Measurements from ENCODE around the gene TYW3. TPM values are rescaled to one million over a fixed set of nuclear protein-coding genes. Genes with fewer than 3 reads are reported as not detected.
"Not testable (repeated sequence)": the region's sequence is repeated elsewhere in the genome, so short reads cannot be mapped to it uniquely, and the experiment has no call there.

TYW3 gene
- polyA plus RNA-seq, 2 donors = 9.0 to 15.4 TPM

- no peak overlapping the region for H3K27ac ChIP-seq (ENCODE audit: low read depth in 2 of 2, low read length in 1 of 2)
- H3K4me1 ChIP-seq (ENCODE audit: control insufficient read depth in 2 of 2, insufficient read depth in 2 of 2, low read length in 1 of 2) = peaks cover 0 to 2% of the 10 kb centered on the region in 2 donors
- H3K27me3 ChIP-seq (ENCODE audit: control insufficient read depth in 1 of 2, insufficient read depth in 2 of 2, low read length in 2 of 2) = no peaks in the 10 kb centered on the region
- 67 to 75% methylated on average over 3 of the region's 3 CpGs for WGBS, 2 donors
- no peak overlapping the region for H3K4me3 ChIP-seq (ENCODE audit: low read depth in 1 of 2, low read length in 2 of 2)
- no peaks in the 10 kb centered on the region for H3K36me3 ChIP-seq (ENCODE audit: control insufficient read depth in 2 of 2, insufficient read depth in 2 of 2, low read length in 1 of 2)
- peaks cover 0 to 3% of the 10 kb centered on the region in 2 donors for H3K9me3 ChIP-seq (ENCODE audit: control insufficient read depth in 2 of 2, insufficient read depth in 1 of 2, low read depth in 1 of 2, low read length in 1 of 2)
Measured at GRCh38 chr1:74728736-74729135, 4.2 kb upstream of the TYW3 start.

GRCh38 chr1:74729741-74730478 lies 3.0 kb upstream of the TYW3 start:
- no peak overlapping the region for H3K27ac ChIP-seq (ENCODE audit: low read depth in 2 of 2, low read length in 1 of 2)

GRCh38 chr1:74731399-74732052 lies 1.4 kb upstream of the TYW3 start:
- no peaks in the 10 kb centered on the region for H3K27me3 ChIP-seq (ENCODE audit: control insufficient read depth in 1 of 2, insufficient read depth in 2 of 2, low read length in 2 of 2)
- no peaks in the 10 kb centered on the region for H3K36me3 ChIP-seq (ENCODE audit: control insufficient read depth in 2 of 2, insufficient read depth in 2 of 2, low read length in 1 of 2)
- H3K4me1 ChIP-seq (ENCODE audit: control insufficient read depth in 2 of 2, insufficient read depth in 2 of 2, low read length in 1 of 2) = no peaks in the 10 kb centered on the region
- no peaks in the 10 kb centered on the region for H3K9me3 ChIP-seq (ENCODE audit: control insufficient read depth in 2 of 2, insufficient read depth in 1 of 2, low read depth in 1 of 2, low read length in 1 of 2)
- WGBS, 2 donors = 54 to 80% methylated on average over 11 of the region's 11 CpGs
- H3K27ac ChIP-seq (ENCODE audit: low read depth in 2 of 2, low read length in 1 of 2) = no peak overlapping the region
- H3K4me3 ChIP-seq (ENCODE audit: low read depth in 1 of 2, low read length in 2 of 2) = peak overlapping the region in 1 of 2 donors; percentile 2

More at GRCh38 chr1:74729741-74730478, 3.0 kb upstream of the TYW3 start:
- H3K27me3 ChIP-seq (ENCODE audit: control insufficient read depth in 1 of 2, insufficient read depth in 2 of 2, low read length in 2 of 2) = no peaks in the 10 kb centered on the region
- H3K4me1 ChIP-seq (ENCODE audit: control insufficient read depth in 2 of 2, insufficient read depth in 2 of 2, low read length in 1 of 2) = peaks cover 0 to 2% of the 10 kb centered on the region in 2 donors
- 70 to 71% methylated on average over 6 of the region's 6 CpGs for WGBS, 2 donors
- H3K36me3 ChIP-seq (ENCODE audit: control insufficient read depth in 2 of 2, insufficient read depth in 2 of 2, low read length in 1 of 2) = no peaks in the 10 kb centered on the region
- H3K4me3 ChIP-seq (ENCODE audit: low read depth in 1 of 2, low read length in 2 of 2) = no peak overlapping the region
- peaks cover 0 to 3% of the 10 kb centered on the region in 2 donors for H3K9me3 ChIP-seq (ENCODE audit: control insufficient read depth in 2 of 2, insufficient read depth in 1 of 2, low read depth in 1 of 2, low read length in 1 of 2)

GRCh38 chr1:74732071-74732946 lies 643 bp upstream of the TYW3 start:
- peak overlapping the region; percentile 95 to 97 for H3K27ac ChIP-seq (ENCODE audit: low read depth in 2 of 2, low read length in 1 of 2)
- H3K9me3 ChIP-seq (ENCODE audit: control insufficient read depth in 2 of 2, insufficient read depth in 1 of 2, low read depth in 1 of 2, low read length in 1 of 2); H3K36me3 ChIP-seq (ENCODE audit: control insufficient read depth in 2 of 2, insufficient read depth in 2 of 2, low read length in 1 of 2); H3K27me3 ChIP-seq (ENCODE audit: control insufficient read depth in 1 of 2, insufficient read depth in 2 of 2, low read length in 2 of 2); H3K4me1 ChIP-seq (ENCODE audit: control insufficient read depth in 2 of 2, insufficient read depth in 2 of 2, low read length in 1 of 2): not testable (repeated sequence)
- H3K4me3 ChIP-seq (ENCODE audit: low read depth in 1 of 2, low read length in 2 of 2) = peak overlapping the region; percentile 92 to 97
- WGBS, 2 donors = 8 to 13% methylated on average over 13 to 17 of the region's 17 CpGs

- WGBS, 2 donors = 23 to 25% methylated on average over 11 of the region's 11 CpGs
- Histone ChIP-seq H3K27ac (ENCODE audit: low read depth in 2 of 2, low read length in 1 of 2) (peak overlapping the region; percentile 95 to 97), H3K9me3 (ENCODE audit: control insufficient read depth in 2 of 2, insufficient read depth in 1 of 2, low read depth in 1 of 2, low read length in 1 of 2) (no peaks in the 10 kb centered on the region)
Measured at GRCh38 chr1:74733604-74734484, 892 bp downstream of the TYW3 start.

GRCh38 chr1:74737333-74737732 lies 4.4 kb downstream of the TYW3 start:
- Histone ChIP-seq H3K36me3 (ENCODE audit: control insufficient read depth in 2 of 2, insufficient read depth in 2 of 2, low read length in 1 of 2) (peaks cover 6 to 19% of the 10 kb centered on the region in 2 donors), H3K27ac (ENCODE audit: low read depth in 2 of 2, low read length in 1 of 2) (no peak overlapping the region), H3K4me1 (ENCODE audit: control insufficient read depth in 2 of 2, insufficient read depth in 2 of 2, low read length in 1 of 2) (no peaks in the 10 kb centered on the region), H3K4me3 (ENCODE audit: low read depth in 1 of 2, low read length in 2 of 2) (no peak overlapping the region), H3K27me3 (ENCODE audit: control insufficient read depth in 1 of 2, insufficient read depth in 2 of 2, low read length in 2 of 2) (no peaks in the 10 kb centered on the region), H3K9me3 (ENCODE audit: control insufficient read depth in 2 of 2, insufficient read depth in 1 of 2, low read depth in 1 of 2, low read length in 1 of 2) (no peaks in the 10 kb centered on the region)
- 99 to 100% methylated on average over 4 of the region's 4 CpGs for WGBS, 2 donors

More at GRCh38 chr1:74733604-74734484, 892 bp downstream of the TYW3 start:
- no peaks in the 10 kb centered on the region for H3K27me3 ChIP-seq (ENCODE audit: control insufficient read depth in 1 of 2, insufficient read depth in 2 of 2, low read length in 2 of 2)
- H3K36me3 ChIP-seq (ENCODE audit: control insufficient read depth in 2 of 2, insufficient read depth in 2 of 2, low read length in 1 of 2) = peaks cover 6 to 8% of the 10 kb centered on the region in 2 donors
- no peaks in the 10 kb centered on the region for H3K4me1 ChIP-seq (ENCODE audit: control insufficient read depth in 2 of 2, insufficient read depth in 2 of 2, low read length in 1 of 2)
- peak overlapping the region; percentile 92 to 97 for H3K4me3 ChIP-seq (ENCODE audit: low read depth in 1 of 2, low read length in 2 of 2)

- WGBS, 2 donors = 94% methylated on average over 12 to 13 of the region's 13 CpGs
- not testable (repeated sequence) for H3K4me3 ChIP-seq (ENCODE audit: low read depth in 1 of 2, low read length in 2 of 2); H3K9me3 ChIP-seq (ENCODE audit: control insufficient read depth in 2 of 2, insufficient read depth in 1 of 2, low read depth in 1 of 2, low read length in 1 of 2); H3K4me1 ChIP-seq (ENCODE audit: control insufficient read depth in 2 of 2, insufficient read depth in 2 of 2, low read length in 1 of 2); H3K27me3 ChIP-seq (ENCODE audit: control insufficient read depth in 1 of 2, insufficient read depth in 2 of 2, low read length in 2 of 2); H3K27ac ChIP-seq (ENCODE audit: low read depth in 2 of 2, low read length in 1 of 2)
- peaks cover 9 to 27% of the 10 kb centered on the region in 2 donors for H3K36me3 ChIP-seq (ENCODE audit: control insufficient read depth in 2 of 2, insufficient read depth in 2 of 2, low read length in 1 of 2)
Measured at GRCh38 chr1:74740307-74740980, 7.5 kb downstream of the TYW3 start.

- H3K27ac ChIP-seq (ENCODE audit: low read depth in 2 of 2, low read length in 1 of 2); H3K9me3 ChIP-seq (ENCODE audit: control insufficient read depth in 2 of 2, insufficient read depth in 1 of 2, low read depth in 1 of 2, low read length in 1 of 2); H3K4me3 ChIP-seq (ENCODE audit: low read depth in 1 of 2, low read length in 2 of 2); H3K27me3 ChIP-seq (ENCODE audit: control insufficient read depth in 1 of 2, insufficient read depth in 2 of 2, low read length in 2 of 2); H3K4me1 ChIP-seq (ENCODE audit: control insufficient read depth in 2 of 2, insufficient read depth in 2 of 2, low read length in 1 of 2): not testable (repeated sequence)
- WGBS, 2 donors = 93 to 97% methylated on average over 6 of the region's 6 CpGs
- H3K36me3 ChIP-seq (ENCODE audit: control insufficient read depth in 2 of 2, insufficient read depth in 2 of 2, low read length in 1 of 2) = peaks cover 9 to 16% of the 10 kb centered on the region in 2 donors
Measured at GRCh38 chr1:74745247-74745646, 12.3 kb downstream of the TYW3 start.
